OCI-LY7 (cell line): ENCODE measurements around the gene GRAMD2A.

Experiments used
- CTCF ChIP-seq: fragments of 200-600 bp; sonication (generic); conservative IDR thresholded peaks from 2 replicates; pipeline ENCODE4 v1.5.1; 2014; ENCODE audit warnings: mild to moderate bottlenecking, antibody characterized with exemption, low read length, moderate library complexity, mixed read lengths
- EZH2phosphoT487 ChIP-seq: fragments of 200-600 bp; sonication (generic); IDR thresholded peaks from 2 replicates; pipeline ENCODE4 v1.6.1; 2018; ENCODE audit warnings: low read depth, borderline replicate concordance, mild to moderate bottlenecking, mixed run types, antibody characterized with exemption, low read length, moderate library complexity, mixed read lengths

GRCh38 chr15:72130272-72130671 is 67.3 kb downstream of the GRAMD2A start:
- TF ChIP-seq CTCF: no peak
- TF ChIP-seq EZH2phosphoT487: no peak
